Left cardiac atrium (tissue), 4 donors: Measurements from ENCODE around the gene CACFD1. TPM values are rescaled to one million over a fixed set of nuclear protein-coding genes. Genes with fewer than 3 reads are reported as not detected.
A peak's percentile ranks its signal among the peaks of the same experiment; 100 is the strongest.

ENCODE experiments used
- ATAC-seq, 2 donors: fragments of 200-7000 bp; cut with Tn5 transposase; one replicate each; pipeline ENCODE4 v1.9.1; 2020; ENCODE audit warnings: mild to moderate bottlenecking in 2 of 2, moderate library complexity in 2 of 2
- DNase-seq: peaks from one replicate; pipeline ENCODE4 v3.0.0-alpha.2; 2020
- intact Hi-C, 2 donors: fragments of 100-400 bp; cut with DNase I; formaldehyde crosslinking; loops; one replicate each; pipeline versions ENCODE4 v1.14.1 to v1.15.1; 2022 to 2023
- long read RNA-seq: library from polyadenylated mRNA; unstranded; transcript quantifications from one replicate; pipeline ENCODE4 v2.0.0, GENCODE V29; 2021
- total RNA-seq, 2 donors: library from RNA; stranded (reverse); fragmentation: NEBNext Ultra II Directional; extraction: Animal tissue kit (Norgen Biotek cat#: 25700); gene quantifications; one replicate each; pipeline ENCODE4 v1.2.1, GENCODE V29; 2021
- donor health status: DM: no; HTN: yes; CAD: no.
- donor health status: DM: no; HTN: yes; CAD: no; lungs with severe emphysema.
- donor health status: DM: yes; HTN: yes; CAD: no.
- donor health status: Dilated cardiomyopathy.

Gene CACFD1
- total RNA-seq = 10 to 100 TPM in 1 of 2 donors, 1 to 10 TPM in 1; 9.6 to 13.0 TPM
- long read RNA-seq, transcript CACFD1-202 (5 exons, 2,794 nt) = major isoform, 18 of 42 reads
- long read RNA-seq, partial matches to known transcripts = 11 of 42 reads
- long read RNA-seq, other reads (novel, unspliced or antisense) = 9 of 42 reads

DNA sequence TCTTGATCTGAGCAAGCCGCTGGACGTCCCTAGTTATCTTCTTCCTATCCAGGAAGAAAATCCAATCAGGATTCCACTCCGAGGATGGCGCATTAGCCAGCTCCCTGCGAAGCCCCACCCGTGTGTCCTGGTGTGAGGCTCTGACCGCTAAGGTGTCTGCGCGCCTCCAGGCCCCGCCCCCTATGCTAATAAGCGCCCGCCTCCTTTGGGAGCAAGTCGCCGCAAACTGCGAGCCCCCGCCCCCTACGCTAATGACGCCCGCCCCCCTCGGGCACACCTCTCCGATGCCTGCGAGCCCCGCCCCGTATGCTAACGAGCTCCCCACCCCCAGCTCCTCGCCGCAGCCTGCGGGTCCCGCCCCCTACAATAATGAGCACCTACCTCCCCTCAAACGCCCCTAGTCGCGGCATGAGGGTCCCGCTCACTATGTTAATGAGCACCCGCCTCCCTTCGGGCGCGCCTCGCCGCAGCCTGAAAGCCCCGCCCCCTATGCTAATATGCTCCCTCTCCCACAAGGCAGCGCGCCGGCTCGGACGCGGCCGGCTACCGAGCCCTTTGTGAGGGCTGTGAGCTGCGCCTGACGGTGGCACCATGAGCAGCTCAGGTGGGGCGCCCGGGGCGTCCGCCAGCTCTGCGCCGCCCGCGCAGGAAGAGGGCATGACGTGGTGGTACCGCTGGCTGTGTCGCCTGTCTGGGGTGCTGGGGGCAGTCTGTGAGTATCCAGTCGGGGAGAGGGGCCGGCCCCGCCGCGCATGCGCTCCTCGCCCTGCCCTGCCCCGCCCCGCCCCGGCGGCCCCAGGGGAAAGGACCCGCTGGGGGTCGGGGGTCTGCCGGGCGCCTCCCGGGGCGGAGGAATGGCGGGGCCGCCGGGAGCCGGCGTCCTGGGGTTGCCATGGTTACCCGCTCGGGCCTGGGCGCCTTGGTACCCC lies at the start of gene CACFD1:
TSS of gene CACFD1 (plus strand) at position 503 of the 929 bp plus-strand sequence. CDS start at position 592, 89 bp downstream.
- ATAC-seq (peak; percentile 89 to 95), DNase-seq (peak; percentile 98)
- intact Hi-C loops = no loop called here

DNA sequence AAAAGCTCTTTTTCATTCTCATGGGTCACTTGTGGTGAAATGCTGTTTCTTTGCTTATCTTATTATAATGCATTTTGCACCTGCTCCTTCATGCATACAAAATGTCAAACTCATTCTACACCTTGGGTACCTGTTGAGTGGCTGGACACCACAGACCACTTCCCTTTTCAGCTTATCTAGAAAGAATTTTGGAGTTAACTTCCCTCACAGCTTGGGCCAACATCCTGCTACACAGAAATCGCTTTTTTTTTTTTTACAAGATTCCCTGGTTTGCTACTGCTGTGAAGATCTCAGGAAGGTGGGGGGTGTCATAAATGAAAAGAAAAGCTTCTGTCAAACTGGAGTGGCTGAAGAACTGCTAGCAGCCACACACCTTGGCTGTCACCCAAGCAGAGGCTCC lies 44.6 kb upstream of the CACFD1 start:
- ATAC-seq (no peak), DNase-seq (no peak)
- intact Hi-C loops = loop anchor here in 1 of 2 donors (5.0 kb wide), 1 partner anchor 38 kb away; the partner anchor contains the start of genes STKLD1 and SURF4

- peak; percentile 87 for DNase-seq
- intact Hi-C loops = loop anchor here in 1 of 2 donors (5.0 kb wide), 1 partner anchor 40 kb away; the partner anchor contains the start of genes STKLD1 and SURF4
- ATAC-seq = peak; percentile 97 to 98
These were observed 42.0 kb upstream of the CACFD1 start, which contains the start of gene REXO4 for GRCh38 chr9:133417541-133418461. REXO4 (minus strand) TSS chr9:133418010; CDS start chr9:133417844, 166 bp downstream.

GRCh38 chr9:133419005-133419404 lies 40.8 kb upstream of the CACFD1 start:
- no peak for DNase-seq
- intact Hi-C loops = loop anchor here in 1 of 2 donors (5.0 kb wide), 1 partner anchor 42 kb away; the partner anchor contains the start of genes STKLD1 and SURF4
- no peak for ATAC-seq

DNA sequence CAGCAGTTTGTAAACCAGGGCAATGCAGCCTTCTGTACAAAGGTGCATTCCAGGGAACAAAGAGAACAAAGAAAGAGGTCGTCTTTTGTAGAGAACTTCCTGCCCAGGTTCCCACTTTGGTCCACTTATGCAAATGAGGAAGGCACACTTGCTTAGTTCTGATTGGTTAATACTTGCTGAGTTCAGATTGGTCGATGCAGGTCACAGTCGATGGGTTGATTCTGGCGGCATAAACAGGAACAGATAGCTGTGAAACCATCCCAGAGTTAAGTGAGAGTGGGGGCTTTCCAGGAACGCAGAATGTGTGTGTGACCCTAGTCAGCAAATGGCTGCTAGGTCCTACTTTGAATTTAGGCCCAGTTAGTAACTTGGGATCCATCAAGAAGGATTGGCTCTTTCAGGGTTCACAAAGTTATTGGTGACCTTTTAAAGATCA lies 39.4 kb upstream of the CACFD1 start:
- intact Hi-C loops = no loop called here
- DNase-seq (no peak), ATAC-seq (no peak)

GRCh38 chr9:133421615-133422542 lies 37.9 kb upstream of the CACFD1 start, which contains the start of gene ADAMTS13:
ADAMTS13 (plus strand) TSS chr9:133422367; CDS start chr9:133422444, 77 bp downstream.
- no peak for DNase-seq
- intact Hi-C loops = no loop called here
- no peak for ATAC-seq

GRCh38 chr9:133423216-133423615 lies 36.6 kb upstream of the CACFD1 start:
- intact Hi-C loops = no loop called here
- DNase-seq (no peak), ATAC-seq (no peak)

GRCh38 chr9:133424187-133424586 lies 35.6 kb upstream of the CACFD1 start:
- ATAC-seq (no peak), DNase-seq (no peak)
- intact Hi-C loops = no loop called here

GRCh38 chr9:133425049-133425632 lies 34.6 kb upstream of the CACFD1 start:
- intact Hi-C loops = no loop called here
- no peak for DNase-seq
- no peak for ATAC-seq

DNA sequence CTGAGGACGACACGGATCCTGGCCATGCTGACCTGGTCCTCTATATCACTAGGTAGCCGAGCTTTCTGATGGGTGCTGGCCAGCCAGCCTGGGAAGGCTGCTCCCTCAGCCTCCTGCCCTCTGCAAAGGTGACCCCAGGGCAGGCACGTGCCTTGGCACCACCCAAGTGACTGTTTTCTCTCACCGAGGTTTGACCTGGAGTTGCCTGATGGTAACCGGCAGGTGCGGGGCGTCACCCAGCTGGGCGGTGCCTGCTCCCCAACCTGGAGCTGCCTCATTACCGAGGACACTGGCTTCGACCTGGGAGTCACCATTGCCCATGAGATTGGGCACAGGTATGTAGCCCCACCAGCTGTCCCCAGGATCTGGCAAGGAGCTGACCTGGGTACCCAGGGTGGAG lies 33.8 kb upstream of the CACFD1 start:
- intact Hi-C loops = no loop called here
- ATAC-seq = no peak

GRCh38 chr9:133427658-133428348 lies 32.0 kb upstream of the CACFD1 start:
- DNase-seq (no peak), ATAC-seq (no peak)
- intact Hi-C loops = no loop called here

More for the DNA sequence above, 33.8 kb upstream of the CACFD1 start:
- DNase-seq = no peak

DNA sequence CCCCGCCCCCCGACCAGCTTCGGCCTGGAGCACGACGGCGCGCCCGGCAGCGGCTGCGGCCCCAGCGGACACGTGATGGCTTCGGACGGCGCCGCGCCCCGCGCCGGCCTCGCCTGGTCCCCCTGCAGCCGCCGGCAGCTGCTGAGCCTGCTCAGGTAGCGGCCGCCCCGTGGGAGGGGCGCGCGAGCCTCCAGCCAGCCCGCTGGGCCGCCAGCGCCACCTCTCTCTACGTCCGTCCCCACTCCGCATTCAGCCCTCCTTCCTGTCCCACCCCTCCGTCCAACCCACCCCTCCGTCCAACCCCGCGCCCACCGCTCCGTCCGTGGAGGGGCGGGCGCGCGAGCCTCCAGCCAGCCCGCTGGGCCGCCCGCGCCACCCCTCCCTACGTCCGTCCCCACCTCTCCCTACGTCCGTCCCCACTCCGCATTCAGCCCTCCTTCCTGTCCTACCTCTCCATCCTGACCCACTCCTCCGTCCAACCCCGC lies 31.1 kb upstream of the CACFD1 start:
- DNase-seq (no peak), ATAC-seq (peak; percentile 14 to 55)
- intact Hi-C loops = no loop called here

DNA sequence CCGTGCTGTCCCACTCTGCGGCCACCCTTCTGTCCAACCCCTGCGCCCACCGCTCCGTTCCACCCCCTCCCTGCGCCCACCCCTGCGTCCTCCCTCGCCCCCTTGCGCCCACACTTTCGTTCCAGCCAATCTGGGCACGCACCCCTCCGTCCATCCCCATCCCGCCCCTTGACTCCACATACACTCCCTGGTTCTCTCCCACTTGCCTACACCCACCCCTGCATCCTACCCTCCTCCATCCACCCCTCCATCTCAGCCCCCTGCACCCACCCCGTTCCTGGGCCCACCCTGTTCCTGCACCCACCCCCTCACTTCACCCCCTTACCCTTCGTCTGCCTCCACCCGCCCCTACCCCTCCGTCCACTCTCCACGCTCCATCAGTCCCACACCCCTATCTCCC lies 30.6 kb upstream of the CACFD1 start:
- intact Hi-C loops = no loop called here

GRCh38 chr9:133429641-133430161 lies 30.1 kb upstream of the CACFD1 start:
- ATAC-seq (peak in 1 of 2 donors; percentile 70), DNase-seq (no peak)
- intact Hi-C loops = no loop called here

More for the DNA sequence above, 30.6 kb upstream of the CACFD1 start:
- no peak for ATAC-seq
- DNase-seq = no peak

DNA sequence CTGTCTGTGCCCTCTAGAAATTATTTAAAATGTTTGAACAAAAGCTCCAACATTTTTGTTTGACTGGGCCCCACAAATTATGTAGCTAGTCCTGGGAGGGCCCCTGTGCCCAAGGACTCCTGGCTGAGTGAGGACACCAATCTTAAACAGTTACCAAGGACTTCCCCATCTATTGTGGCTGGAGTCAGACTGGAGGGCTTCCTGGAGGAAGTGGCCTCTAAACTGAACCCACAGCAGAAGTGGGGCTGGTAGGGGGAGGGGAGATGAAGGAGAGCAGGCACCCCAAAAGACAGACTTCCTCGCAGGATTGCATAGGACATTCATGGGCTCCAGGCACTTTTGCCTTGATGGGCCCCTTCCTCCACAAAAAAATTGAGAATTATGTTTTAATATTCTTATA lies 29.5 kb upstream of the CACFD1 start:
- DNase-seq = no peak
- no peak for ATAC-seq
- intact Hi-C loops = no loop called here

- intact Hi-C loops = no loop called here
- DNase-seq (no peak), ATAC-seq (no peak)
These were observed 26.4 kb upstream of the CACFD1 start for GRCh38 chr9:133433351-133433843.
